ENCODE data around the gene LBHD1. TPM values are rescaled to one million over a fixed set of nuclear protein-coding genes. Genes with fewer than 3 reads are reported as not detected.

Gene LBHD1
- total RNA-seq, 1 donor from 2014 or later, result 2.8 TPM

- H3K4me3 Mint-ChIP-seq (ENCODE audit: unreplicated experiment), result no peak overlapping the region
- H3K9me3 Mint-ChIP-seq (ENCODE audit: low read depth), result no peaks in the 10 kb centered on the region
- DNase-seq (ENCODE audit: low spot score), result peak; percentile 72
- no peaks in the 10 kb centered on the region for H3K27me3 Mint-ChIP-seq (ENCODE audit: low read depth)
- no peak for TF ChIP-seq CTCF (IDR thresholded peaks at IDR 0.05)
- peak overlapping the region; percentile 61 for H3K27ac Mint-ChIP-seq (ENCODE audit: unreplicated experiment)
- H3K36me3 Mint-ChIP-seq (ENCODE audit: low read depth), result peaks cover 49% of the 10 kb centered on the region
- peaks cover 8% of the 10 kb centered on the region for H3K4me1 Mint-ChIP-seq (ENCODE audit: low read depth)
Measured at GRCh38 chr11:62715150-62716130, 43.4 kb upstream of the LBHD1 start.

- H3K27ac Mint-ChIP-seq (ENCODE audit: unreplicated experiment), result peak overlapping the region; percentile 37
- H3K36me3 Mint-ChIP-seq (ENCODE audit: low read depth), result peaks cover 39% of the 10 kb centered on the region
- no peaks in the 10 kb centered on the region for H3K9me3 Mint-ChIP-seq (ENCODE audit: low read depth)
- H3K27me3 Mint-ChIP-seq (ENCODE audit: low read depth), result no peaks in the 10 kb centered on the region
- peaks cover 27% of the 10 kb centered on the region for H3K4me1 Mint-ChIP-seq (ENCODE audit: low read depth)
- no peak for TF ChIP-seq CTCF (IDR thresholded peaks at IDR 0.05)
- DNase-seq (ENCODE audit: low spot score), result no peak
- H3K4me3 Mint-ChIP-seq (ENCODE audit: unreplicated experiment), result no peak overlapping the region
Measured at GRCh38 chr11:62713343-62713742, 41.3 kb upstream of the LBHD1 start.

- peaks cover 25% of the 10 kb centered on the region for H3K4me1 Mint-ChIP-seq (ENCODE audit: low read depth)
- H3K9me3 Mint-ChIP-seq (ENCODE audit: low read depth), result no peaks in the 10 kb centered on the region
- peak overlapping the region; percentile 30 for H3K27ac Mint-ChIP-seq (ENCODE audit: unreplicated experiment)
Measured at GRCh38 chr11:62712861-62713260, 40.8 kb upstream of the LBHD1 start.

GRCh38 chr11:62712276-62712812 is 40.3 kb upstream of the LBHD1 start:
- Mint-ChIP-seq H3K4me1 (ENCODE audit: low read depth) (peaks cover 26% of the 10 kb centered on the region), H3K36me3 (ENCODE audit: low read depth) (peaks cover 34% of the 10 kb centered on the region), H3K27me3 (ENCODE audit: low read depth) (no peaks in the 10 kb centered on the region), H3K9me3 (ENCODE audit: low read depth) (no peaks in the 10 kb centered on the region), H3K27ac (ENCODE audit: unreplicated experiment) (peak overlapping the region; percentile 9), H3K4me3 (ENCODE audit: unreplicated experiment) (no peak overlapping the region)
- DNase-seq (ENCODE audit: low spot score), result no peak
- TF ChIP-seq CTCF (IDR thresholded peaks at IDR 0.05), result no peak

More at GRCh38 chr11:62712861-62713260, 40.8 kb upstream of the LBHD1 start:
- Mint-ChIP-seq H3K4me3 (ENCODE audit: unreplicated experiment) (no peak overlapping the region), H3K27me3 (ENCODE audit: low read depth) (no peaks in the 10 kb centered on the region), H3K36me3 (ENCODE audit: low read depth) (peaks cover 34% of the 10 kb centered on the region)
- no peak for DNase-seq (ENCODE audit: low spot score)
- no peak for TF ChIP-seq CTCF (IDR thresholded peaks at IDR 0.05)

GRCh38 chr11:62710001-62710345 is 37.9 kb upstream of the LBHD1 start:
- Mint-ChIP-seq H3K27ac (ENCODE audit: unreplicated experiment) (peak overlapping the region; percentile 99), H3K36me3 (ENCODE audit: low read depth) (peaks cover 17% of the 10 kb centered on the region), H3K4me3 (ENCODE audit: unreplicated experiment) (peak overlapping the region; percentile 87), H3K27me3 (ENCODE audit: low read depth) (no peaks in the 10 kb centered on the region), H3K4me1 (ENCODE audit: low read depth) (peaks cover 42% of the 10 kb centered on the region), H3K9me3 (ENCODE audit: low read depth) (no peaks in the 10 kb centered on the region)
- DNase-seq (ENCODE audit: low spot score), result no peak
- TF ChIP-seq CTCF (IDR thresholded peaks at IDR 0.05), result no peak
